Muscle of back (tissue), 11 donors: ENCODE data around the gene FRMD4A. TPM values are rescaled to one million over a fixed set of nuclear protein-coding genes. Genes with fewer than 3 reads are reported as not detected.
A peak's percentile ranks its signal among the peaks of the same experiment; 100 is the strongest.

ENCODE experiments used
- DNase-seq, 3 donors: peaks; one replicate each; pipeline versions ENCODE4 v3.0.0 to v3.0.0-alpha.2; 2013
- polyA plus RNA-seq, 10 donors: library from polyadenylated mRNA; unstranded; fragments of 120-200 nt; gene quantifications; one replicate each; pipeline ENCODE4 v1.2.1, GENCODE V29; 2013; ENCODE audit not compliant: insufficient read length in 10 of 10

The FRMD4A gene
- polyA plus RNA-seq, 10 donors = 35.0 to 51.7 (median 38.3) TPM

GRCh38 chr10:13765641-13766341, 564.9 kb downstream of the FRMD4A start:
- DNase-seq = peak in 1 of 3 donors; percentile 63

GRCh38 chr10:13761490-13762091, 569.1 kb downstream of the FRMD4A start:
- DNase-seq = no peak

GRCh38 chr10:13759168-13759567, 571.6 kb downstream of the FRMD4A start:
- no peak for DNase-seq

- no peak for DNase-seq
These were observed 572.0 kb downstream of the FRMD4A start for GRCh38 chr10:13758756-13759155.

- no peak for DNase-seq
These were observed 572.4 kb downstream of the FRMD4A start for GRCh38 chr10:13758312-13758711.

- DNase-seq = no peak
These were observed 576.4 kb downstream of the FRMD4A start for GRCh38 chr10:13754277-13754676.

- peak in 1 of 3 donors; percentile 54 for DNase-seq
These were observed 579.4 kb downstream of the FRMD4A start for GRCh38 chr10:13751191-13751764.

- DNase-seq = peak in 1 of 3 donors; percentile 69
These were observed 580.2 kb downstream of the FRMD4A start for GRCh38 chr10:13750299-13751190.

GRCh38 chr10:13745271-13745670, 585.5 kb downstream of the FRMD4A start:
- no peak for DNase-seq

- DNase-seq = no peak
These were observed 586.8 kb downstream of the FRMD4A start for GRCh38 chr10:13743963-13744362.

- peak in 2 of 3 donors; percentile 36 to 64 for DNase-seq
These were observed 587.5 kb downstream of the FRMD4A start for GRCh38 chr10:13743101-13743693.

- DNase-seq = no peak
These were observed 589.3 kb downstream of the FRMD4A start for GRCh38 chr10:13741438-13741837.

- no peak for DNase-seq
These were observed 590.3 kb downstream of the FRMD4A start for GRCh38 chr10:13740461-13740860.

- no peak for DNase-seq
These were observed 591.5 kb downstream of the FRMD4A start for GRCh38 chr10:13739183-13739582.

- no peak for DNase-seq
These were observed 594.2 kb downstream of the FRMD4A start for GRCh38 chr10:13736506-13736905.

GRCh38 chr10:13734151-13734550, 596.6 kb downstream of the FRMD4A start:
- DNase-seq = no peak

GRCh38 chr10:13733071-13733470, 597.7 kb downstream of the FRMD4A start:
- DNase-seq = no peak

- peak in 1 of 3 donors; percentile 49 for DNase-seq
These were observed 598.3 kb downstream of the FRMD4A start for GRCh38 chr10:13732465-13732881.

- DNase-seq = no peak
These were observed 598.9 kb downstream of the FRMD4A start for GRCh38 chr10:13731799-13732198.

- DNase-seq = no peak
These were observed 599.8 kb downstream of the FRMD4A start for GRCh38 chr10:13730956-13731355.

GRCh38 chr10:13730306-13730652, 600.4 kb downstream of the FRMD4A start:
- DNase-seq = no peak
